ENCODE results near the gene GPX4.

DNA sequence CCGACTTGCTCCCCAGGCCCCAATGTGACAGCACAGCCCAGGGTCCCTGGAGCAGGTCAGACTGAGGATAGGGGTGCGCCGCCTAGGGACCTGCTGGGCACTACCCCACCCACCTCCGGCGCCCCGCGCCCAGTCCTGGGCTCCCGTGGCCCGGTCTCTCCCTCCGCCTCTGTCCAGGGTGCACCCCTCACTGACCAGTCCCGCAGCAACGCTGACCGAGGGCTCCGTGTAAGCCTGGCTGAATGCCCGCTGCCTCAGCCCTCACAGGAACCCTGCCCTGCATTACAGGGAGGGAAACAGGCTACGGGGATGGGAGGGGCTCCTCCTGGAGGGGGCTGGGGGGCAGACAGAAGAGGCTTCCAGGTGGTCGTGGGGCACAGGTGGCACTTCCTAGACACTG, 31.7 kb downstream of the GPX4 start:
- TF ChIP-seq, protein P1, sequence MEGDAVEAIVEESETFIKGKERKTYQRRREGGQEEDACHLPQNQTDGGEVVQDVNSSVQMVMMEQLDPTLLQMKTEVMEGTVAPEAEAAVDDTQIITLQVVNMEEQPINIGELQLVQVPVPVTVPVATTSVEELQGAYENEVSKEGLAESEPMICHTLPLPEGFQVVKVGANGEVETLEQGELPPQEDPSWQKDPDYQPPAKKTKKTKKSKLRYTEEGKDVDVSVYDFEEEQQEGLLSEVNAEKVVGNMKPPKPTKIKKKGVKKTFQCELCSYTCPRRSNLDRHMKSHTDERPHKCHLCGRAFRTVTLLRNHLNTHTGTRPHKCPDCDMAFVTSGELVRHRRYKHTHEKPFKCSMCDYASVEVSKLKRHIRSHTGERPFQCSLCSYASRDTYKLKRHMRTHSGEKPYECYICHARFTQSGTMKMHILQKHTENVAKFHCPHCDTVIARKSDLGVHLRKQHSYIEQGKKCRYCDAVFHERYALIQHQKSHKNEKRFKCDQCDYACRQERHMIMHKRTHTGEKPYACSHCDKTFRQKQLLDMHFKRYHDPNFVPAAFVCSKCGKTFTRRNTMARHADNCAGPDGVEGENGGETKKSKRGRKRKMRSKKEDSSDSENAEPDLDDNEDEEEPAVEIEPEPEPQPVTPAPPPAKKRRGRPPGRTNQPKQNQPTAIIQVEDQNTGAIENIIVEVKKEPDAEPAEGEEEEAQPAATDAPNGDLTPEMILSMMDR (conservative IDR thresholded peaks at IDR 0.05; ENCODE audit: low read length): no peak
- no peak for TF ChIP-seq EZH2phosphoT487 (IDR thresholded peaks at IDR 0.05; ENCODE audit: borderline replicate concordance)
